HepG2 (cell line): ENCODE measurements around the gene USP5. TPM values are rescaled to one million over a fixed set of nuclear protein-coding genes. Genes with fewer than 3 reads are reported as not detected.

Experiments used
- CREB1 ChIP-seq, 2 experiments: fragments of 450-650 bp in 1 of 2; IDR thresholded peaks; 2 replicates each; pipeline ENCODE4 v1.6.1; 2016 to 2017; ENCODE audit warnings: control low read depth in 1 of 2, mild to moderate bottlenecking in 1 of 2, missing compliant biosample characterization in 1 of 2, missing genetic modification characterization in 1 of 2
- ELF3 ChIP-seq: IDR thresholded peaks from 2 replicates; pipeline ENCODE4 v1.6.1; 2016; ENCODE audit warnings: missing genetic modification reagents, missing compliant biosample characterization
- EP300 ChIP-seq, 3 experiments: sonication (generic) in 1 of 3; formaldehyde crosslinking in 1 of 3; IDR thresholded peaks; 2 replicates each; pipeline versions ENCODE4 v1.5.1 to v1.6.1; 2011 to 2020; ENCODE audit warnings: low read depth in 2 of 3, low read length in 2 of 3, borderline replicate concordance in 1 of 3, improper control_type of control experiment in 1 of 3, mild to moderate bottlenecking in 1 of 3, missing genetic modification reagents in 1 of 3, moderate library complexity in 1 of 3
- FOXM1 ChIP-seq: sonication (generic); formaldehyde crosslinking; IDR thresholded peaks from 2 replicates; pipeline ENCODE4 v1.5.0; 2020; ENCODE audit warnings: missing genetic modification reagents
- HOXA7 ChIP-seq: sonication (generic); formaldehyde crosslinking; IDR thresholded peaks from 2 replicates; pipeline ENCODE4 v1.8.1; 2022; ENCODE audit warnings: mild to moderate bottlenecking, missing genetic modification reagents, moderate library complexity
- KLF15 ChIP-seq: sonication (generic); formaldehyde crosslinking; IDR thresholded peaks from 2 replicates; pipeline ENCODE4 v1.8.1; 2023; ENCODE audit warnings: borderline replicate concordance, mild to moderate bottlenecking, inconsistent platforms, missing genetic modification reagents, mixed read lengths
- NFKB2 ChIP-seq: sonication (generic); formaldehyde crosslinking; IDR thresholded peaks from 2 replicates; pipeline ENCODE4 v1.4.0; 2020; ENCODE audit warnings: missing genetic modification reagents, borderline replicate concordance
- NONO ChIP-seq, 2 experiments: fragments of 450-650 bp in 1 of 2; sonication (generic) in 1 of 2; formaldehyde crosslinking in 1 of 2; IDR thresholded peaks in 1 of 2; conservative IDR thresholded peaks in 1 of 2; 2 replicates each; pipeline versions ENCODE4 v1.6.1 to v1.8.0; 2017 to 2022; ENCODE audit warnings: mild to moderate bottlenecking in 1 of 2, missing genetic modification reagents in 1 of 2, moderate library complexity in 1 of 2
- PHF20 ChIP-seq: sonication (generic); formaldehyde crosslinking; IDR thresholded peaks from 2 replicates; pipeline ENCODE4 v1.5.0; 2020; ENCODE audit warnings: mild to moderate bottlenecking, missing genetic modification reagents
- POLR2AphosphoS2 ChIP-seq: IDR thresholded peaks from 2 replicates; pipeline ENCODE4 v1.6.1; 2011; ENCODE audit warnings: low read depth, low read length, improper control_type of control experiment
- REL ChIP-seq: sonication (generic); formaldehyde crosslinking; conservative IDR thresholded peaks from 2 replicates; pipeline ENCODE4 v1.8.0; 2022; ENCODE audit warnings: mild to moderate bottlenecking, missing genetic modification reagents, moderate library complexity
- SNAPC2 ChIP-seq: sonication (generic); formaldehyde crosslinking; IDR thresholded peaks from 2 replicates; pipeline ENCODE4 v1.8.1; 2022; ENCODE audit warnings: mild to moderate bottlenecking, missing genetic modification reagents
- SPEN ChIP-seq: sonication (generic); formaldehyde crosslinking; IDR thresholded peaks from 2 replicates; pipeline ENCODE4 v1.5.1; 2020; ENCODE audit warnings: low read depth, mild to moderate bottlenecking, missing genetic modification reagents
- ZFP36L2 ChIP-seq: sonication (generic); formaldehyde crosslinking; IDR thresholded peaks from 2 replicates; pipeline ENCODE4 v1.4.0; 2020; ENCODE audit warnings: missing genetic modification reagents
- ZNF335 ChIP-seq: sonication (generic); formaldehyde crosslinking; IDR thresholded peaks from 2 replicates; pipeline ENCODE4 v1.4.0; 2020; ENCODE audit warnings: missing genetic modification reagents
- ZNF501 ChIP-seq: sonication (generic); formaldehyde crosslinking; IDR thresholded peaks from 2 replicates; pipeline ENCODE4 v1.5.1; 2020; ENCODE audit warnings: mild to moderate bottlenecking, moderate library complexity, missing genetic modification reagents
- ZNF546 ChIP-seq: sonication (generic); formaldehyde crosslinking; conservative IDR thresholded peaks from 2 replicates; pipeline ENCODE4 v1.8.1; 2023; ENCODE audit warnings: mild to moderate bottlenecking, missing genetic modification reagents
- polyA plus RNA-seq, 8 experiments: library from polyadenylated mRNA; depleted of rRNA in 3 of 8; stranded (reverse) in 7 of 8; unstranded in 1 of 8; fragments of >200 nt; fragmentation: Illumina TruSeq in 4 of 8; extraction: Trizol in 4 of 8; gene quantifications; 2 replicates each; pipeline versions ENCODE4 v1.2.1 to v1.2.3, GENCODE V29; 2011 to 2016; ENCODE audit warnings: low read depth in 4 of 8, missing spikeins in 1 of 8, mixed read lengths in 1 of 8; ENCODE audit not compliant: insufficient read depth in 1 of 8
- total RNA-seq, 5 experiments: library from RNA; depleted of rRNA; stranded (reverse); fragments of >200 nt; fragmentation: Illumina TruSeq; extraction: Trizol; gene quantifications; 2 replicates each; pipeline ENCODE4 v1.2.3, GENCODE V29; 2016; ENCODE audit warnings: low read depth in 1 of 5
- TF ChIP-seq, protein P1 (sequence below): sonication (generic); formaldehyde crosslinking; IDR thresholded peaks from 2 replicates; pipeline ENCODE4 v1.5.1; 2020; ENCODE audit warnings: mild to moderate bottlenecking, missing genetic modification reagents, borderline replicate concordance
- TF ChIP-seq, protein P2 (sequence below): sonication (generic); formaldehyde crosslinking; IDR thresholded peaks from 2 replicates; pipeline ENCODE4 v1.4.0; 2020; ENCODE audit warnings: missing genetic modification reagents
- TF ChIP-seq, protein P3 (sequence below): sonication (generic); formaldehyde crosslinking; IDR thresholded peaks from 2 replicates; pipeline ENCODE4 v1.4.0; 2020; ENCODE audit warnings: missing genetic modification reagents, borderline replicate concordance

USP5 gene
- total and polyA plus RNA-seq, 2 of the 13 experiments (the other 11 are each of a cell fraction or from before 2014, with no cell fraction given) = 39.6 to 56.0 TPM

DNA sequence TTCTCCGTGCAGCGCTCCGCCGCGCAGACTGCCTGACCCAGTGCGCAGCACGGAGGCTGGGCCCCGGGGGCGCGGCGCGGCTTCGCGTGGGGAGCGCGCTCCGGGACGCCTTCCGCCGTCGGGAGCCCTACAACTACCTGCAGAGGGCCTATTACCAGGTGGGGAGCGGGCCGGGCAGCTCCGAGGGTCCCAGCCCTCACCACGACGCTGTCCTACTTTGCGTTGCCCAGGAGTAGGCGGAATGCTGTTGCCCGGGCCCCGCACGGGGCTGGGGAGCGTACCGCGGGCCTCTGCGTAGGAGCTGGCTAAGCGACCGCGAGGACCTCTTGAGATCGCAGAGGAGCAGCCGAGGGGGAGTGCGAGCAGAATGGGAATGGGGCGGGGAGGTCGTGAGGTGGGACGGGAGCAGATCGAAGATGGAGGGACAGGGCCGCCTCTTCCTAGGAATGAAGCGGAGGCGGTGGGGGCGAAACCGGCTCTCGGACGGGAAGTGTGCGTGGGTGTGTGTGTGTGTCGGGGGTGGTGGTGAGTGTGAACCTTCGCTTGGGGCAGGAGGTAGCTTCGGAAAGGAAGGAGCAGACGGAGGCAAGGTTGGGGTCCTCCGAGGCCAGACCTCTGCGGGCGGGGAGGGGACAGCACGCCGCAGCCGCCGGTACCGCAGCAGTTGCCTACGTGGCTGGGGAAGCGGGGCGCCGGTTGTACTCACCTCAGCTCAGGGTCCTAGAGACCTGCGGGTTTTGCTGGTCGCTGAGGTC lies 23.0 kb upstream of the USP5 start (continued):
- TF ChIP-seq, protein P1, sequence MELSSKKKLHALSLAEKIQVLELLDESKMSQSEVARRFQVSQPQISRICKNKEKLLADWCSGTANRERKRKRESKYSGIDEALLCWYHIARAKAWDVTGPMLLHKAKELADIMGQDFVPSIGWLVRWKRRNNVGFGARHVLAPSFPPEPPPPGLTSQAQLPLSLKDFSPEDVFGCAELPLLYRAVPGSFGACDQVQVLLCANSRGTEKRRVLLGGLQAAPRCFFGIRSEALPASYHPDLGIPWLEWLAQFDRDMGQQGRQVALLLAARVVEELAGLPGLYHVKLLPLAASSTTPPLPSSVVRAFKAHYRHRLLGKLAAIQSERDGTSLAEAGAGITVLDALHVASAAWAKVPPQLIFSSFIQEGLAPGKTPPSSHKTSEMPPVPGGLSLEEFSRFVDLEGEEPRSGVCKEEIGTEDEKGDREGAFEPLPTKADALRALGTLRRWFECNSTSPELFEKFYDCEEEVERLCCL (CRISPR knock-in tag) = no peak
- TF ChIP-seq, protein P2, sequence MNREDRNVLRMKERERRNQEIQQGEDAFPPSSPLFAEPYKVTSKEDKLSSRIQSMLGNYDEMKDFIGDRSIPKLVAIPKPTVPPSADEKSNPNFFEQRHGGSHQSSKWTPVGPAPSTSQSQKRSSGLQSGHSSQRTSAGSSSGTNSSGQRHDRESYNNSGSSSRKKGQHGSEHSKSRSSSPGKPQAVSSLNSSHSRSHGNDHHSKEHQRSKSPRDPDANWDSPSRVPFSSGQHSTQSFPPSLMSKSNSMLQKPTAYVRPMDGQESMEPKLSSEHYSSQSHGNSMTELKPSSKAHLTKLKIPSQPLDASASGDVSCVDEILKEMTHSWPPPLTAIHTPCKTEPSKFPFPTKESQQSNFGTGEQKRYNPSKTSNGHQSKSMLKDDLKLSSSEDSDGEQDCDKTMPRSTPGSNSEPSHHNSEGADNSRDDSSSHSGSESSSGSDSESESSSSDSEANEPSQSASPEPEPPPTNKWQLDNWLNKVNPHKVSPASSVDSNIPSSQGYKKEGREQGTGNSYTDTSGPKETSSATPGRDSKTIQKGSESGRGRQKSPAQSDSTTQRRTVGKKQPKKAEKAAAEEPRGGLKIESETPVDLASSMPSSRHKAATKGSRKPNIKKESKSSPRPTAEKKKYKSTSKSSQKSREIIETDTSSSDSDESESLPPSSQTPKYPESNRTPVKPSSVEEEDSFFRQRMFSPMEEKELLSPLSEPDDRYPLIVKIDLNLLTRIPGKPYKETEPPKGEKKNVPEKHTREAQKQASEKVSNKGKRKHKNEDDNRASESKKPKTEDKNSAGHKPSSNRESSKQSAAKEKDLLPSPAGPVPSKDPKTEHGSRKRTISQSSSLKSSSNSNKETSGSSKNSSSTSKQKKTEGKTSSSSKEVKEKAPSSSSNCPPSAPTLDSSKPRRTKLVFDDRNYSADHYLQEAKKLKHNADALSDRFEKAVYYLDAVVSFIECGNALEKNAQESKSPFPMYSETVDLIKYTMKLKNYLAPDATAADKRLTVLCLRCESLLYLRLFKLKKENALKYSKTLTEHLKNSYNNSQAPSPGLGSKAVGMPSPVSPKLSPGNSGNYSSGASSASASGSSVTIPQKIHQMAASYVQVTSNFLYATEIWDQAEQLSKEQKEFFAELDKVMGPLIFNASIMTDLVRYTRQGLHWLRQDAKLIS (CRISPR knock-in tag) = no peak
- TF ChIP-seq SPEN (CRISPR knock-in tag) = no peak; the same call in 1 of the 2 replicates
- TF ChIP-seq ZNF335 (CRISPR knock-in tag) = peak; percentile 44; the same call in 1 of the 2 replicates
- TF ChIP-seq PHF20 (CRISPR knock-in tag) = peak; percentile 44
- TF ChIP-seq NFKB2 (CRISPR knock-in tag) = no peak; the same call in 1 of the 2 replicates
- 0 out of 2 replicates have a peak, but pooled peaks have one; percentile 42 for TF ChIP-seq SNAPC2 (CRISPR knock-in tag)
- TF ChIP-seq FOXM1 = no peak
- TF ChIP-seq ELF3 (CRISPR knock-in tag) = 0 out of 2 replicates have a peak, but pooled peaks have one; percentile 19
- peak; percentile 7; the same call in 1 of the 2 replicates for TF ChIP-seq CREB1 (IDR thresholded peaks at IDR 0.05)
- no peak for TF ChIP-seq CREB1 (CRISPR knock-in tag; IDR thresholded peaks at IDR 0.05)
- no peak for TF ChIP-seq HOXA7 (CRISPR knock-in tag)
- TF ChIP-seq ZNF501 (CRISPR knock-in tag) = peak; percentile 80; the same call in 1 of the 2 replicates
- no peak for TF ChIP-seq EP300 (IDR thresholded peaks at IDR 0.05; ENCODE audit: low read depth in 2 of 2, low read length in 2 of 2)
- TF ChIP-seq EP300 (CRISPR knock-in tag; IDR thresholded peaks at IDR 0.05; ENCODE audit: borderline replicate concordance) = no peak
- TF ChIP-seq, protein P3, sequence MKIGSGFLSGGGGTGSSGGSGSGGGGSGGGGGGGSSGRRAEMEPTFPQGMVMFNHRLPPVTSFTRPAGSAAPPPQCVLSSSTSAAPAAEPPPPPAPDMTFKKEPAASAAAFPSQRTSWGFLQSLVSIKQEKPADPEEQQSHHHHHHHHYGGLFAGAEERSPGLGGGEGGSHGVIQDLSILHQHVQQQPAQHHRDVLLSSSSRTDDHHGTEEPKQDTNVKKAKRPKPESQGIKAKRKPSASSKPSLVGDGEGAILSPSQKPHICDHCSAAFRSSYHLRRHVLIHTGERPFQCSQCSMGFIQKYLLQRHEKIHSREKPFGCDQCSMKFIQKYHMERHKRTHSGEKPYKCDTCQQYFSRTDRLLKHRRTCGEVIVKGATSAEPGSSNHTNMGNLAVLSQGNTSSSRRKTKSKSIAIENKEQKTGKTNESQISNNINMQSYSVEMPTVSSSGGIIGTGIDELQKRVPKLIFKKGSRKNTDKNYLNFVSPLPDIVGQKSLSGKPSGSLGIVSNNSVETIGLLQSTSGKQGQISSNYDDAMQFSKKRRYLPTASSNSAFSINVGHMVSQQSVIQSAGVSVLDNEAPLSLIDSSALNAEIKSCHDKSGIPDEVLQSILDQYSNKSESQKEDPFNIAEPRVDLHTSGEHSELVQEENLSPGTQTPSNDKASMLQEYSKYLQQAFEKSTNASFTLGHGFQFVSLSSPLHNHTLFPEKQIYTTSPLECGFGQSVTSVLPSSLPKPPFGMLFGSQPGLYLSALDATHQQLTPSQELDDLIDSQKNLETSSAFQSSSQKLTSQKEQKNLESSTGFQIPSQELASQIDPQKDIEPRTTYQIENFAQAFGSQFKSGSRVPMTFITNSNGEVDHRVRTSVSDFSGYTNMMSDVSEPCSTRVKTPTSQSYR (CRISPR knock-in tag) = no peak
- no peak for TF ChIP-seq ZFP36L2
- no peak for TF ChIP-seq POLR2AphosphoS2
- TF ChIP-seq ZNF546 = no peak
- TF ChIP-seq NONO (IDR thresholded peaks at IDR 0.05) = no peak
- 0 out of 2 replicates have a peak, but pooled peaks have one; percentile 32 for TF ChIP-seq NONO (CRISPR knock-in tag; conservative IDR thresholded peaks at IDR 0.05)
- TF ChIP-seq REL (CRISPR knock-in tag) = no peak
- no peak for TF ChIP-seq KLF15 (CRISPR knock-in tag)
